Pons (tissue), 1 donor: ENCODE data around the gene CFAP100.

Experiments used
- DNase-seq: peaks from one replicate; pipeline ENCODE4 v3.0.0-alpha.2; 2016; ENCODE audit warnings: low spot score

The CFAP100 gene

GRCh38 chr3:126463521-126463920 lies 68.8 kb downstream of the CFAP100 start:
- no peak for DNase-seq

- DNase-seq, result no peak
Observed at GRCh38 chr3:126464093-126464492, 69.4 kb downstream of the CFAP100 start.

GRCh38 chr3:126464494-126464893 lies 69.8 kb downstream of the CFAP100 start:
- DNase-seq, result no peak

GRCh38 chr3:126464997-126465396 lies 70.3 kb downstream of the CFAP100 start:
- no peak for DNase-seq

- DNase-seq, result peak; percentile 42
Observed at GRCh38 chr3:126465928-126466544, 71.3 kb downstream of the CFAP100 start.

GRCh38 chr3:126466886-126467610 lies 72.3 kb downstream of the CFAP100 start:
- DNase-seq, result no peak

GRCh38 chr3:126467611-126467955 lies 72.9 kb downstream of the CFAP100 start:
- DNase-seq, result no peak

GRCh38 chr3:126468028-126468891 lies 73.6 kb downstream of the CFAP100 start:
- no peak for DNase-seq

GRCh38 chr3:126469479-126469878 lies 74.8 kb downstream of the CFAP100 start:
- DNase-seq, result no peak

- peak; percentile 82 for DNase-seq
Observed at GRCh38 chr3:126472277-126473006, 77.7 kb downstream of the CFAP100 start.

GRCh38 chr3:126473292-126474168 lies 78.8 kb downstream of the CFAP100 start:
- no peak for DNase-seq

- no peak for DNase-seq
Observed at GRCh38 chr3:126474498-126475412, 80.0 kb downstream of the CFAP100 start.

- peak; percentile 87 for DNase-seq
Observed at GRCh38 chr3:126475413-126476114, 80.9 kb downstream of the CFAP100 start, which contains the start of gene ZXDC. Gene ZXDC (minus strand): TSS chr3:126475891. CDS start chr3:126475865, 26 bp downstream.

GRCh38 chr3:126476166-126477060 lies 81.7 kb downstream of the CFAP100 start:
- peak; percentile 65 for DNase-seq

GRCh38 chr3:126477061-126477380 lies 82.3 kb downstream of the CFAP100 start:
- no peak for DNase-seq

GRCh38 chr3:126478581-126479310 lies 84.0 kb downstream of the CFAP100 start:
- DNase-seq, result no peak

- DNase-seq, result no peak
Observed at GRCh38 chr3:126479642-126480041, 84.9 kb downstream of the CFAP100 start.

GRCh38 chr3:126480206-126480605 lies 85.5 kb downstream of the CFAP100 start:
- DNase-seq, result no peak
